OCI-LY7 (cell line): ENCODE measurements around the gene LIN7A. TPM values are rescaled to one million over a fixed set of nuclear protein-coding genes. Genes with fewer than 3 reads are reported as not detected.

Experiments
- BruUV-seq: library from RNA; stranded (reverse); fragments of 400-500 nt; replicated peaks from 2 replicates; lab custom pipeline; 2021; lab: Mats Ljungman, UMichigan
- CTCF ChIA-PET: fragments of 300-600 bp; sonication (Branson Sonifier 250); formaldehyde crosslinking; loops from one replicate; lab custom pipeline; 2022; ENCODE audit warnings: antibody characterized with exemption; ENCODE audit not compliant: unreplicated experiment; lab: Charles Lee
- POLR2A ChIA-PET: fragments of 300-600 bp; sonication (Branson Sonifier 250); formaldehyde crosslinking; loops from one replicate; lab custom pipeline; 2022; ENCODE audit warnings: antibody characterized with exemption; lab: Charles Lee
- DNase-seq: peaks from one replicate; pipeline ENCODE4 v3.0.0-alpha.2; 2015; ENCODE audit warnings: low spot score
- H2AFZ ChIP-seq: fragments of 200-600 bp; sonication (generic), shearing (Covaris generic); 2 replicates; pipeline ENCODE4 v1.6.1; 2014; ENCODE audit warnings: mild to moderate bottlenecking, antibody characterized with exemption, low read length, moderate library complexity
- H3K27ac ChIP-seq: fragments of 200-600 bp; sonication (generic); 2 replicates; pipeline ENCODE4 v1.5.1; 2014; ENCODE audit warnings: mixed run types, low read depth, mild to moderate bottlenecking, moderate library complexity, low read length, inconsistent platforms; ENCODE audit not compliant: poor library complexity, severe bottlenecking
- H3K36me3 ChIP-seq: fragments of 200-600 bp; sonication (generic); 2 replicates; pipeline ENCODE4 v1.6.1; 2014; ENCODE audit warnings: mild to moderate bottlenecking, antibody characterized with exemption, low read length, moderate library complexity, mixed read lengths; ENCODE audit not compliant: insufficient read depth
- H3K4me1 ChIP-seq: fragments of 200-600 bp; sonication (generic); 2 replicates; pipeline ENCODE4 v1.5.1; 2014; ENCODE audit warnings: mild to moderate bottlenecking, low read length; ENCODE audit not compliant: insufficient read depth, poor library complexity, severe bottlenecking
- H3K4me2 ChIP-seq: fragments of 200-600 bp; sonication (generic); 2 replicates; pipeline ENCODE4 v1.6.1; 2014; ENCODE audit warnings: mild to moderate bottlenecking, low read length
- H3K4me3 ChIP-seq: fragments of 200-600 bp; sonication (generic); 2 replicates; pipeline ENCODE4 v1.5.1; 2014; ENCODE audit warnings: mild to moderate bottlenecking, low read depth, low read length; ENCODE audit not compliant: poor library complexity, severe bottlenecking
- H3K79me2 ChIP-seq: fragments of 200-600 bp; sonication (generic); 2 replicates; pipeline ENCODE4 v1.6.1; 2016; ENCODE audit warnings: low read depth, mild to moderate bottlenecking, low read length, moderate library complexity, mixed read lengths; ENCODE audit not compliant: insufficient read depth
- H3K9me2 ChIP-seq: fragments of 200-600 bp; sonication (generic); 2 replicates; pipeline ENCODE4 v1.6.1; 2016; ENCODE audit warnings: mild to moderate bottlenecking, low read length, mixed read lengths; ENCODE audit not compliant: insufficient read depth
- H3K9me3 ChIP-seq: fragments of 200-600 bp; sonication (generic); 2 replicates; pipeline ENCODE4 v1.6.1; 2014; ENCODE audit warnings: mild to moderate bottlenecking, mixed run types, low read length, mixed read lengths
- H4K20me1 ChIP-seq: fragments of 200-600 bp; sonication (generic); 2 replicates; pipeline ENCODE4 v1.6.1; 2014; ENCODE audit warnings: mild to moderate bottlenecking, antibody characterized with exemption, low read length, moderate library complexity, mixed read lengths; ENCODE audit not compliant: insufficient read depth
- EZH2phosphoT487 ChIP-seq: fragments of 200-600 bp; sonication (generic); IDR thresholded peaks from 2 replicates; pipeline ENCODE4 v1.6.1; 2018; ENCODE audit warnings: low read depth, borderline replicate concordance, mild to moderate bottlenecking, mixed run types, antibody characterized with exemption, low read length, moderate library complexity, mixed read lengths
- intact Hi-C: fragments of 100-400 bp; cut with micrococcal nuclease; formaldehyde crosslinking; loops from one replicate; pipeline ENCODE4 v1.10.0; 2022; ENCODE audit not compliant: unreplicated experiment
- total RNA-seq, 2 experiments: library from RNA; depleted of rRNA in 1 of 2; stranded (reverse); fragments of >200 nt in 1 of 2; shearing (Covaris generic) in 1 of 2; gene quantifications; 2 replicates each; pipeline ENCODE4 v1.2.3, GENCODE V29; 2014 to 2022
- TF ChIP-seq, protein P1 (sequence below): fragments of 200-600 bp; sonication (generic); conservative IDR thresholded peaks from 2 replicates; pipeline ENCODE4 v1.5.1; 2014; ENCODE audit warnings: mild to moderate bottlenecking, antibody characterized with exemption, low read length, moderate library complexity, mixed read lengths

The LIN7A gene
- total RNA-seq, 2 experiments from 2014 or later: 0.61 TPM; not detected in 1

DNA sequence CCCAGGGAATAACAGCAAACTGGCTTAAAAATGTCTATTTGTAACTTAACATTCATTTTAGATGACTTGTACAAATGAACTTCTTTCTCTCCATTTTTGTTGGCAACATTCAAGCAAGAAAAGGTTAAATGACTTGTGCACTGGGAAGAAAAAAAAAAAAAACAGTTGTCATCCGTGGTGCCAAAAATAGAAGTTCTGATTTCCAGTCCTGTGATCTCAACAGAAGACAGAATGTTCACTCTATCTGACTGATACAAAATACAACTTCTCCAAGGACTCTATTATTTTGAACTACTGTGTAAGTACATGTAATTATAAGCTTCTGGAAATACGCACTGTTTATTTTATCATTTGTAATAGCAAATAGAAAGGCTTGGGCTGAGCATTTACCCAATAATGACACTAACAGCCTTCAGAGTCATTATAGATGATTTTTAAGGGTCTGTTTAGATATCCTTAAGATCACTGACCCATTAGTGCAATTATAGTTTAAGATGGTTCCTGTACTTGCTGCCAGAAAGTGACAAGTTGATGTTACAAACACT, 59.9 kb downstream of the LIN7A start:
- H3K4me3 ChIP-seq: no peak overlapping the region
- H3K79me2 ChIP-seq: no peaks in the 10 kb centered on the region
- ChIA-PET POLR2A (no interaction called here), CTCF (no interaction called here)
- TF ChIP-seq, protein P1, sequence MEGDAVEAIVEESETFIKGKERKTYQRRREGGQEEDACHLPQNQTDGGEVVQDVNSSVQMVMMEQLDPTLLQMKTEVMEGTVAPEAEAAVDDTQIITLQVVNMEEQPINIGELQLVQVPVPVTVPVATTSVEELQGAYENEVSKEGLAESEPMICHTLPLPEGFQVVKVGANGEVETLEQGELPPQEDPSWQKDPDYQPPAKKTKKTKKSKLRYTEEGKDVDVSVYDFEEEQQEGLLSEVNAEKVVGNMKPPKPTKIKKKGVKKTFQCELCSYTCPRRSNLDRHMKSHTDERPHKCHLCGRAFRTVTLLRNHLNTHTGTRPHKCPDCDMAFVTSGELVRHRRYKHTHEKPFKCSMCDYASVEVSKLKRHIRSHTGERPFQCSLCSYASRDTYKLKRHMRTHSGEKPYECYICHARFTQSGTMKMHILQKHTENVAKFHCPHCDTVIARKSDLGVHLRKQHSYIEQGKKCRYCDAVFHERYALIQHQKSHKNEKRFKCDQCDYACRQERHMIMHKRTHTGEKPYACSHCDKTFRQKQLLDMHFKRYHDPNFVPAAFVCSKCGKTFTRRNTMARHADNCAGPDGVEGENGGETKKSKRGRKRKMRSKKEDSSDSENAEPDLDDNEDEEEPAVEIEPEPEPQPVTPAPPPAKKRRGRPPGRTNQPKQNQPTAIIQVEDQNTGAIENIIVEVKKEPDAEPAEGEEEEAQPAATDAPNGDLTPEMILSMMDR: no peak
- TF ChIP-seq EZH2phosphoT487: no peak
- no peak overlapping the region for H2AFZ ChIP-seq
- no peaks in the 10 kb centered on the region for H3K9me3 ChIP-seq
- DNase-seq: no peak
- H3K27ac ChIP-seq: no peak overlapping the region
- no peaks in the 10 kb centered on the region for H3K36me3 ChIP-seq
- intact Hi-C loops: no loop called here
- no peak overlapping the region for H3K4me2 ChIP-seq
- BruUV-seq: no TSS peak
- no peaks in the 10 kb centered on the region for H3K4me1 ChIP-seq
- H3K9me2 ChIP-seq: no peaks in the 10 kb centered on the region
- no peaks in the 10 kb centered on the region for H4K20me1 ChIP-seq

DNA sequence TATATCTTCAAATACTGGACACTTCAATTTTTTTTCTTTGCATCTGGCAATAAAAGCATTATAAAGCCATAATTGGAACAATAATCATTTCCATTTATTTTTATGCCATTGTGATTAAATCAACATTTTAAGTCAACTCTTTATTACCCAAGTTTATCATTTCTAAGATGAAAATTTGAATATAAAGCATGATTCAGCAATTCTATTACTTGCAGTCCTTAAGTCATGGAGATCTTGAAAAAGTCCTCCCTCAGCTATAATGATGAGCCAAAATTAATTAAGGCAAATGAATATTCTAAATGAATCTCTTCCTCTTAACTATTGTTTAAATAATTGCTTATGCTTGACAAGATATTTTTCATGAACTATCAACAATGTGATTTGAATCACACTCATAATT, 65.7 kb downstream of the LIN7A start:
- Histone ChIP-seq H3K4me2 (no peak overlapping the region), H3K36me3 (no peaks in the 10 kb centered on the region), H3K9me3 (no peaks in the 10 kb centered on the region), H2AFZ (no peak overlapping the region), H3K9me2 (no peaks in the 10 kb centered on the region), H3K4me3 (no peak overlapping the region), H3K79me2 (no peaks in the 10 kb centered on the region), H3K27ac (no peak overlapping the region), H3K4me1 (no peaks in the 10 kb centered on the region), H4K20me1 (no peaks in the 10 kb centered on the region)
- DNase-seq: no peak
- ChIA-PET POLR2A (no interaction called here), CTCF (no interaction called here)
- TF ChIP-seq, protein P1: no peak
- intact Hi-C loops: no loop called here
- no TSS peak for BruUV-seq

DNA sequence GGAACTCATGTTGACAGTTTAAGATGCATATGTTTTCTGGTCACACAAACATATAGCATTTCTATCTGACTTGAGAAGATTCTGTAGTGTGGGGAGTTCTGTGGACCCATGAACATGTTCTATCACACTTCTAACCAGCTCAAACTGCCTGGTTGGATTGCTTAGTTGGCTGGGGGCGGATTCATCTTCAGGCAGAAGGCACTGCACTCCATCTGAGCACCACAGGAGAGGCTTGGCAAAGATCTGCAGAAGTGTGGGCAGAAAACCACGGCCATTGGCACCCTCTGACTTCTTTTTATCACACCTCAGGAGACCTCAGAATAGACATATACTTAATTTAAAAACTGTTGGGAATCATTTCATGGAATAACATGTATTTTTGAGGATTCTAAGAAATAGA, 68.5 kb downstream of the LIN7A start:
- intact Hi-C loops: no loop called here
- Histone ChIP-seq H3K27ac (no peak overlapping the region), H3K4me1 (no peaks in the 10 kb centered on the region), H2AFZ (no peak overlapping the region), H3K4me2 (no peak overlapping the region), H3K9me3 (no peaks in the 10 kb centered on the region), H4K20me1 (no peaks in the 10 kb centered on the region), H3K4me3 (no peak overlapping the region), H3K79me2 (no peaks in the 10 kb centered on the region), H3K9me2 (no peaks in the 10 kb centered on the region), H3K36me3 (no peaks in the 10 kb centered on the region)
- DNase-seq: no peak
- no TSS peak for BruUV-seq
- TF ChIP-seq, protein P1: no peak
- no peak for TF ChIP-seq EZH2phosphoT487
- ChIA-PET POLR2A (no interaction called here), CTCF (no interaction called here)
